ENCODE results near the gene CAMK2N2. TPM values are rescaled to one million over a fixed set of nuclear protein-coding genes. Genes with fewer than 3 reads are reported as not detected.

The CAMK2N2 gene
- total RNA-seq, 2 experiments from 2014 or later = not detected

DNA sequence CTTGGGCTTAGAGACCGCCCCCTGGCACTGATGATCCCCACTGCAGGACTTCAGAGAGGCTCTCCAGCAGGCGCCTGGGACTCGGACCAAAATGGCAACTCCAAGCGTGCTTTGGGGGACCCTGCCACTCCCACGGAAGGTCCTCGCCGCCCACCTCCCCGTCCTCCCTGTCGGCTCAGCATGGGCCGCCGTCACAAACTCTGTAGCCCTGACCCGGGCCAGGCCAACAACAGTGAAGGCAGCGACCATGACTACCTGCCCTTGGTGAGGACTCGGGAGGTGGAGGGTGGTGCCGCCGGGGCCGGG is 20.3 kb downstream of the CAMK2N2 start:
- peaks cover 14% of the 10 kb centered on the region for H3K36me3 Mint-ChIP-seq
- no peaks in the 10 kb centered on the region for H3K27me3 Mint-ChIP-seq
- H3K27ac Mint-ChIP-seq = no peak overlapping the region
- DNase-seq (no peak), ATAC-seq (ENCODE audit: low read depth) (no peak)
- no peaks in the 10 kb centered on the region for H3K9me3 Mint-ChIP-seq
- no peak overlapping the region for H3K4me3 Mint-ChIP-seq
- POLR2A ChIA-PET = interaction anchor here (0.6 to 1.1 kb wide), 2 partner anchors 9 to 1373 kb away, joined by 3 to 4 read pairs; no protein-coding TSS in a partner anchor
- peaks cover 2% of the 10 kb centered on the region for H3K4me1 Mint-ChIP-seq

DNA sequence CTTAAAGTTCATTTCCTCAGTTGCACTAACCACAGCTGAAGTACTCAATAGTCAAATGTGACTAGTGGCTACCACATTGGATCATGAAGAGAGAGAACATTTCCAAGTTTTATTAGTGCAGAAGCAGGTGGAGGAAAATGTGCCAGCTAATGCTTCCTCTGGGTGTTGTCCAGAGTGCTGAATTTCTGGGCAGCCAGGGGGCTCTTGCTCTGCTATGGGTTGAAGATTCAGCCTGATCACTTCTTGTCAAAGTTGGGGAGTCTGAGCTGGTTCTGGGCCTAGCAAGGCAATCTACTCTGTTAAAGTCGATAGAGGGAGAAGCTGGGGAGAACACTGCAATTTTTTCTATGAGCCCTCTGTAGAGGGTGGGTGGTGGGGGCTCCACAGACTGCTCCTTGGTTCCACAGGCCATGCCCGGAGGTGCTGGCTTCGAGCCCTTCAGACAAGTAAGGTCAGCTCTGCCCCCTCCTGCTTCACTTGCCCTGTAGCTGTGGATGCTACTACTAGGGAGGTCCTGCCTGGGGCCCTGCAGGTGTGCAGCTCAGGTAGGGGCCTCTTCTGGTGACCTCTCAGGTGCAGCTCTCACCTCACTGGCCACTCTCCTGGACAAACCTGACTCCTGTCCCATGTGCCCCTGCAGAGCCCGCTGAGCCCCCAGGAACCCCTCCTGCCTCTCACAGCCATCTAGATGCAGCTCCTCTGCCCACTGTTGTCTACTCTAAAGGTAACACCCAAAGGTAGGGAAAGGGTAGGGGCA is 20.8 kb downstream of the CAMK2N2 start:
- Mint-ChIP-seq H3K9me3 (no peaks in the 10 kb centered on the region), H3K4me3 (no peak overlapping the region), H3K36me3 (peaks cover 14% of the 10 kb centered on the region), H3K27me3 (no peaks in the 10 kb centered on the region), H3K27ac (no peak overlapping the region), H3K4me1 (peaks cover 2% of the 10 kb centered on the region)
- DNase-seq (no peak), ATAC-seq (ENCODE audit: low read depth) (no peak)
- POLR2A ChIA-PET = interaction anchor here (0.5 to 1.1 kb wide), 3 partner anchors 9 to 1373 kb away, joined by 3 to 4 read pairs (median 3); no protein-coding TSS in a partner anchor

DNA sequence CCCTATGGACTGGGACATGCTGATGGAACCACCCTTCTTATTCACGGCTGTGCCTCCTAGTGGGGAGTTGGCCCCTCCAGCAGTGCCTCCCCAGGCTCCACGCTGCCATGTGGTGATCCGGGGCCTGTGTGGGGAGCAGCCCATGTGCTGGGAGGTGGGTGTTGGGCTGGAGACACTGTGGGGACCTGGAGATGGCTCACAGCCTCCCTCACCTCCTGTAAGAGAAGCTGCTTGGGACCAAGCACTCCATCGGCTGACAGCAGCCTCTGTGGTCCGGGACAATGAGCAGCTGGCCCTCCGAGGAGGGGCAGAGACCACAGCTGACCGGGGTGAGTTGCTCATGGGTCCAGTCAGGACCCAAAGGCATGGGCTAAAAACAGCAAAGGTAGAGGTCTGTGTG is 21.6 kb downstream of the CAMK2N2 start:
- Mint-ChIP-seq H3K27me3 (no peaks in the 10 kb centered on the region), H3K4me3 (no peak overlapping the region), H3K9me3 (no peaks in the 10 kb centered on the region), H3K27ac (no peak overlapping the region), H3K36me3 (peaks cover 11% of the 10 kb centered on the region), H3K4me1 (peaks cover 2% of the 10 kb centered on the region)
- POLR2A ChIA-PET = no interaction called here
- DNase-seq (no peak), ATAC-seq (ENCODE audit: low read depth) (no peak)

DNA sequence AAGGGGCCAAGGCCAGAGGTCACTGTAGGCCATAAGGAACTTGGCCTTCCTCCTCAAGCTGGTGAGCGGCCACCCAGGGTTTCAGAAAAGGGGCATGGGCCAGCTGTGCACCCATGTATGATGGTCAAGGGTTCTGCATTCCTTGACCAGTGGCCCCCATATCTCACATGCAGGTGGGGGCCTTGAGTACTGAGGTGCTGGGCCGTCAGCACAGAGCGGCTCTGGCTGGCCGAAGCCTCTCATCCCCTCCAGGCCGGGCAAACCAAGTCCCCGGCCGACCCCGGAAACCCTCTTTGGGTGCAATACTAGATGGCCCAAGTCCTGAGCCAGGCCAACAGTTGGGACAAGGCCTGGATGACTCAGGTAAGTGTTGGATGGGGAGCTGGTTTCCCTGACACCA is 22.1 kb downstream of the CAMK2N2 start:
- H3K4me3 Mint-ChIP-seq = no peak overlapping the region
- no peak for ATAC-seq (ENCODE audit: low read depth)
- peaks cover 7% of the 10 kb centered on the region for H3K36me3 Mint-ChIP-seq
- no peaks in the 10 kb centered on the region for H3K27me3 Mint-ChIP-seq
- DNase-seq = no peak
- peaks cover 2% of the 10 kb centered on the region for H3K4me1 Mint-ChIP-seq
- H3K9me3 Mint-ChIP-seq = no peaks in the 10 kb centered on the region
- H3K27ac Mint-ChIP-seq = no peak overlapping the region
- POLR2A ChIA-PET = no interaction called here

DNA sequence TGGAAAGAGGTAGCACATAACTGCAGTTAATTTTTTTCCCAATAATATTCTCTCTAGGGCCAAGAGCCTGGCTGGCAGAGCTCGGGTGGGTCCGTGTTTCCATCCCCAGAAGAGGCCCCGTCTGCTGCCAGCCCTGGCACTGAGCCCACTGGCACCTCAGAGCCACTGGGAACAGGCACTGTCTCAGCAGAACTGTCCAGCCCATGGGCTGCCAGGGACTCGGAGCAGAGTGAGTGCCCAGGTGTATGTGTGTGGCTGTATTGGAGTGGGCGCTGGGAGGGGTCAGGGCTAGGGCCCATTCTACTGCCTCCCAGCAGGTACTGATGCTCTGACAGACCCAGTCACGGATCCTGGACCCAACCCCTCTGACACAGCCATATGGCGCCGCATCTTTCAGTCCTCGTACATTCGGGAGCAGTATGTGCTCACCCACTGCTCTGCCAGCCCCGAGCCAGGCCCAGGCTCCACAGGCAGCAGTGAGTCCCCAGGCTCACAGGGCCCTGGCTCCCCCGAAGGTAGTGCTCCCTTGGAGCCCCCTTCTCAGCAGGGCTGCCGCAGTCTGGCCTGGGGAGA is 23.0 kb downstream of the CAMK2N2 start:
- Mint-ChIP-seq H3K9me3 (no peaks in the 10 kb centered on the region), H3K4me3 (no peak overlapping the region), H3K27me3 (no peaks in the 10 kb centered on the region), H3K4me1 (peaks cover 2% of the 10 kb centered on the region), H3K36me3 (peaks cover 3% of the 10 kb centered on the region), H3K27ac (no peak overlapping the region)
- ATAC-seq (ENCODE audit: low read depth) = no peak
- POLR2A ChIA-PET = interaction anchor here (1.2 kb wide), 1 partner anchor 8 kb away, joined by 4 read pairs; no protein-coding TSS in a partner anchor
- no peak for DNase-seq

DNA sequence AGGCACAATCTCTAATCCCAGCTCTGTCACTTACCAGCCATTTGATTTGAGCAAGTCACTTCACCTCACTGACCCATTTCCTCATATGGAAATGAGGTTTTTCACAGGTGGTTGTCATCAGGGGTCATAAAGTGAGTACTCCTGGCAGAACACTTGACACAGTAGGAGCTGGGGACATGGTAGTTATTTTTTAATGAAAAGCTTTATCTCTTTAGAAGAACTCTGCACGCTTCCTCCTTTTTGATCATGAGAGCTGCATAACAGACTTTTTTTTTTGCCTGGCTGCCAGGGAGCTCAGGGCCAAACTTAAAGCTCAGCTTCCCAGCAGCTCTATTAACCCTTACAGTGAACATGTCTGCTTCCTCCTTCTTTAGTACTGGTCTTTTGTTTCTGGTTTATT is 23.5 kb downstream of the CAMK2N2 start:
- no peak for DNase-seq
- Mint-ChIP-seq H3K36me3 (peaks cover 2% of the 10 kb centered on the region), H3K27me3 (peaks cover 2% of the 10 kb centered on the region), H3K4me3 (no peak overlapping the region), H3K27ac (no peak overlapping the region), H3K4me1 (peaks cover 2% of the 10 kb centered on the region), H3K9me3 (no peaks in the 10 kb centered on the region)
- POLR2A ChIA-PET = interaction anchor here (1.2 kb wide), 1 partner anchor 9 kb away, joined by 4 read pairs; no protein-coding TSS in a partner anchor
- no peak for ATAC-seq (ENCODE audit: low read depth)

DNA sequence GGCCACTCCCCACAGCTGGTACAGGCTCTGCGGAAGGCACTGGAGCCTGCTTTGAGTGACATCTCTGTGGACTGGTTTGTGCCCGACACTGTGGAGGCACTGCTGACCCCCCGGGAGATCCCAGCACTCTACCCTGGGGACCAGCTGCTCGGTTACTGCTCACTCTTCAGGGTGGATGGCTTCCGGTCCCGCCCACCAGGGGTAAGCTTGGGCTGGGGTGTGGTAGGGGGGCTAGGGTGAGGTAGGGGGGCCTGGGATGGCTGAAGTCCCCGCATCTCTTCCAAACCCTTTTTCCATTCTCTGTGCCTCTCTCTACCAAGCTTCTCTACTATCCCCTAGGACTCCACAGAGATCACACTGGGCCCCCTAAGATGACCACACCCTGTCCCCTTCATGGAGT is 24.1 kb downstream of the CAMK2N2 start:
- ATAC-seq (ENCODE audit: low read depth) (no peak), DNase-seq (no peak)
- Mint-ChIP-seq H3K27ac (no peak overlapping the region), H3K36me3 (no peaks in the 10 kb centered on the region), H3K4me1 (peaks cover 2% of the 10 kb centered on the region), H3K4me3 (no peak overlapping the region), H3K9me3 (no peaks in the 10 kb centered on the region), H3K27me3 (peaks cover 6% of the 10 kb centered on the region)
- POLR2A ChIA-PET = no interaction called here

DNA sequence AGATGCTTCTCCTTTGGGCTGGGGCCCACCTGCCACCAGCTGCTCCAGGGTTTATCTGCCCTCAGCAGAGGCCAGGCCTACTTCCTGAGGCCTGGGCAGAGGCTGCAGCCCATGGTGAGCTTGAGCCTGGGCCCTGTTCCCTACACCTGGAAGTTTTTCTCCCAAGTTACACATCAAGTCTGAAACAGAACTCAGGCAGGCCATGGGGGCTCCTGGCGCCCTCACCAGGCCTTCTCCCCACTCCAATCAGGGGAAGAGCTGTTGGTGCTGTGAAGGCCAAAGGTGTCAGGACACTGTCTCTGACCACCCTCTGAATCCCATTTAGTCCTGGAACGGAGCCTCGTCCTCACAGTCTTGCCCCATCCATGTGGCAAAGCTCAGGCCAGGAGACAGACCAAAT is 24.7 kb downstream of the CAMK2N2 start:
- POLR2A ChIA-PET = no interaction called here
- H3K27me3 Mint-ChIP-seq = peaks cover 11% of the 10 kb centered on the region
- no peaks in the 10 kb centered on the region for H3K9me3 Mint-ChIP-seq
- peaks cover 2% of the 10 kb centered on the region for H3K4me1 Mint-ChIP-seq
- DNase-seq (no peak), ATAC-seq (ENCODE audit: low read depth) (no peak)
- H3K27ac Mint-ChIP-seq = no peak overlapping the region
- no peaks in the 10 kb centered on the region for H3K36me3 Mint-ChIP-seq
- no peak overlapping the region for H3K4me3 Mint-ChIP-seq

DNA sequence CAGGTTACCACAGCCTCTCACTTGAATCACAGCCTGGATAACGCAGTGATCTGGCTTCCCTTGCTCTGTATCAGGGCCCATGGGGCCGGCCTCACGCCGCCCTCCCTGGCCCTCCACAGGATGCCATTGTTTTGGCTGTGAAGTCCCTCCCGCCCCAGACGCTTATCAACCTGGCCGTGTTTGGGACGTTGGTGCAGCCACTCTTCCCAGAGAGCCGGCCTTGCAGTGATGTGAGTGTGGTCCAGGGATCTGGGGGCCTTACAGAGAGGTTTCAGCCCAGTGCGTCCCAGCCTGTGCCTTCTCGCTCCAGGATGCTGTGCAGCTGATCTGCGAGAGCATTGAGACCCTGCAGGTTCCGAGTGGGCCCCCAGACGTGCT is 25.3 kb downstream of the CAMK2N2 start:
- H3K36me3 Mint-ChIP-seq = no peaks in the 10 kb centered on the region
- no peak overlapping the region for H3K27ac Mint-ChIP-seq

DNA sequence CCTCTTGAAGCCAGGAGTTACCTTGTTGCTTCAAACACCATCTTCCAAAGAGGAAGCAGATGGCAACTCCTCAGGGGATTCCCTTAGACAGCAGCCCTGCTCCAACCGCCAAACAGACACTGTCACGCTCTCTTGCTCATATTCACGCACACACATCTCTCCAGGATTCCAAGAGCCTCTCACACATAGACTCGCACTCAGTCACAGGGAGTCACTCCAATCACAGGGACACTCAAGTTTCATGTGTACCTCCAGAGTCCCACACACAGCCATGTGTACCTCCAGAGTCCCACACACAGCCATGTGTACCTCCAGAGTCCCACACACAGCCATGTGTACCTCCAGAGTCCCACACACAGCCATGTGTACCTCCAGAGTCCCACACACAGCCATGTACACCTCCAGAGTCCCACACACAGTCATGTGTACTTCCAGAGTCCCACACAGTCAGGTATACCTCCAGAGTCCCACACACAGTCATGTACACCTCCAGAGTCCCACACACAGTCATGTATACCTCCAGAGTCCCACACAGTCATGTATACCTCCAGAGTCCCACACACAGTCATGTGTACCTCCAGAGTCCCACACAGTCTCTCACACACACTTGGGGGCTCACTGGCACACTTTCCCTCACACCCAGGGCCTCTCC is 25.8 kb downstream of the CAMK2N2 start:
- H3K9me3 Mint-ChIP-seq = no peaks in the 10 kb centered on the region
- H3K36me3 Mint-ChIP-seq = no peaks in the 10 kb centered on the region
- H3K27me3 Mint-ChIP-seq = peaks cover 19% of the 10 kb centered on the region
- H3K27ac Mint-ChIP-seq = no peak overlapping the region
- POLR2A ChIA-PET = no interaction called here
- ATAC-seq (ENCODE audit: low read depth) = no peak
- H3K4me1 Mint-ChIP-seq = peaks cover 2% of the 10 kb centered on the region
- no peak for DNase-seq
- H3K4me3 Mint-ChIP-seq = no peak overlapping the region

More for the DNA sequence above, 25.3 kb downstream of the CAMK2N2 start:
- H3K9me3 Mint-ChIP-seq = no peaks in the 10 kb centered on the region
- H3K27me3 Mint-ChIP-seq = peaks cover 17% of the 10 kb centered on the region
- no peak overlapping the region for H3K4me3 Mint-ChIP-seq
- peaks cover 2% of the 10 kb centered on the region for H3K4me1 Mint-ChIP-seq
- no peak for DNase-seq
- no peak for ATAC-seq (ENCODE audit: low read depth)
- POLR2A ChIA-PET = no interaction called here

DNA sequence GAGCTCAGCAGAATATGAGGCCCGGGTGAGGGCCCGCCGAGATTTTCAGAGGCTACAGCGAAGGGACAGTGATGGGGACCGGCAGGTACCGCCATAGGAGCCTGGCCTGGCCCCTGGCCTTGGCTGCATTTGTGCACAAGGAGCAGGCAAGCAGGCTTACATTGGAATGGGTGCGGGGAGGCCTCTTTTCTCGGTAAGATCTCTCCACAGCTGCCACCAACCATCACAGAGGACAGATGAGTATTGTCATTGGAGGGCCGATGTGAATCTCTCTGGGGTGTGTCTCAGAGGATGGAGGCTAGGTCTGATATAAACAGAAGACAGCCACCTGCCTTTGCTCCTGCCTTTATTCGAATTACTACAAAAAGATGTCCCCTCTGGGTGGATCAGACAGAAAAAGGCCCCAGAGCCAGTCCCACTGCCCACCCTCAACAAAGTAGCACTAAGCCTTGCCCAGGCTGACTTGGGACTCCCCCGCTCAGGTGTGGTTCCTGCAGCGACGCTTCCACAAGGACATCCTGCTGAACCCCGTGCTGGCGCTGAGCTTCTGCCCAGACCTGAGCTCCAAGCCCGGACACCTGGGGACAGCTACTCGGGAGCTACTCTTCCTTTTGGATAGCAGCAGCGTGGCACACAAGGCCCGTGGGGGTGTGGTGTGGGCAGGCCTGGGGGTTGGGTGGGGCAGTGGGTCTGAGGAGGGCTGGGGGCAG is 26.5 kb downstream of the CAMK2N2 start:
- Mint-ChIP-seq H3K9me3 (no peaks in the 10 kb centered on the region), H3K4me3 (no peak overlapping the region), H3K36me3 (no peaks in the 10 kb centered on the region), H3K27ac (no peak overlapping the region), H3K27me3 (peaks cover 19% of the 10 kb centered on the region), H3K4me1 (peaks cover 2% of the 10 kb centered on the region)
- ATAC-seq (ENCODE audit: low read depth) = no peak
- DNase-seq = no peak
- POLR2A ChIA-PET = no interaction called here

DNA sequence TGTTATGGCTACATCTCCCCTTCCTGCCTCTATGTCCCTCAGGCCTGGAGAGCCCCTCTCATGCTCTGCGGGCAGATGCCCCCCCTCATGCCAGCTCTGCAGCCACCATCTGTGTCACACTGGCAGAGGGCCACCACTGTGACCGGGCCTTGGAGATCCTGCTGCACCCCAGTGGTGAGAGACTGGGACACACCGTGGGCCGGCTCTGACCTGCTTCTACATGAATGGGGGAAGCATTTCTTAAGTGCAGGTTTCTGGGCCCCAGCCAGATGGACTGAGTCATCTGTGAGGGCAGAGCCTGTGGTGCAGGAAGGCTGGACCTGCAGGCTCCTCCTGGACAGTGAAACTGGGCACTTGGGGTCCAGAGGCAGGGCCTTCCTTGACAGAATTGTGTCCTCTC is 27.1 kb downstream of the CAMK2N2 start:
- H3K9me3 Mint-ChIP-seq = no peaks in the 10 kb centered on the region
- H3K36me3 Mint-ChIP-seq = no peaks in the 10 kb centered on the region
- ATAC-seq (ENCODE audit: low read depth) = no peak
- H3K4me1 Mint-ChIP-seq = peaks cover 2% of the 10 kb centered on the region
- H3K27me3 Mint-ChIP-seq = peaks cover 21% of the 10 kb centered on the region
- POLR2A ChIA-PET = no interaction called here
- H3K27ac Mint-ChIP-seq = no peak overlapping the region
- no peak overlapping the region for H3K4me3 Mint-ChIP-seq
- no peak for DNase-seq

DNA sequence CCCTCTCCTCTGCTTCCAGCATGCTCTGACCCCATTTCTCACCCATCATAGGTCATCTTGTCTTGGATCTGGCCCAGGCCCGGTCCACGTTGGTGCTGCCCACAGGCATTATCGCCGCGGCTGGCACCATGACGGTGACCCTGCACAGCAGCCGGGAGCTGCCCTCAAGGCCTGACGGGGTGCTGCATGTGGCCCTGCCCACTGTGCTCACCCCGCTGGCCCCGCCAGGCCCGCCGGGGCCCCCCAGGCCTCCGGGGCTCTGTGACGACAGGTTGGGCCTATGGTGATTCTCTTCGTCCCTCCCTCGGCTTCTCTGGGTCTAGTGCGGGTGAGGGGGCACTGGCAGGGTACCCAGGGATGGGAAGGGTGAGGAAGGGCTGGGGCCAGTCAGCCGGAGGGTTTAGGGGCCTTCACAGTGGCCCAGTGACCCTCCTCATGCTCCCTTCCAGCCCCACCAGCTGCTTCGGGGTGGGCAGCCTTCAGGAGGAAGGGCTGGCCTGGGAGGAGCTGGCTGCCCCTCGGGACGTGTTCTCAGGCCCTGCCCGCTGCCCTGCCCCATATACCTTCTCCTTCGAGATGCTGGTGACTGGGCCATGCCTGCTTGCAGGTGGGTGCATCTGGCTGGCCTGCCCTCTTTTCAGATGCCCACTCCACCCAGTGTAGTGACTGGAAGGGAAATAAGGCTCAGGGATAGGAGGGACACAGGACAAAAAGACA is 28.1 kb downstream of the CAMK2N2 start:
- no peaks in the 10 kb centered on the region for H3K9me3 Mint-ChIP-seq
- H3K27me3 Mint-ChIP-seq = peaks cover 30% of the 10 kb centered on the region
- no peaks in the 10 kb centered on the region for H3K36me3 Mint-ChIP-seq
- no peak for ATAC-seq (ENCODE audit: low read depth)
- POLR2A ChIA-PET = interaction anchor here (0.6 kb wide), 1 partner anchor 82 kb away, joined by 5 read pairs; no protein-coding TSS in a partner anchor
- H3K4me1 Mint-ChIP-seq = peaks cover 4% of the 10 kb centered on the region
- no peak overlapping the region for H3K27ac Mint-ChIP-seq
- no peak for DNase-seq
- no peak overlapping the region for H3K4me3 Mint-ChIP-seq
